HepG2 (cell line): Measurements from ENCODE around the gene OTUD7B. TPM values are rescaled to one million over a fixed set of nuclear protein-coding genes. Genes with fewer than 3 reads are reported as not detected.

ENCODE experiments used
- GLI4 ChIP-seq: sonication (generic); formaldehyde crosslinking; IDR thresholded peaks from 2 replicates; pipeline ENCODE4 v1.5.1; 2020; ENCODE audit warnings: missing genetic modification reagents, mild to moderate bottlenecking, moderate library complexity, borderline replicate concordance
- SRY ChIP-seq: sonication (generic); formaldehyde crosslinking; IDR thresholded peaks from 2 replicates; pipeline ENCODE4 v1.8.0; 2022; ENCODE audit warnings: mild to moderate bottlenecking, missing genetic modification reagents
- THAP9 ChIP-seq: sonication (generic); formaldehyde crosslinking; IDR thresholded peaks from 2 replicates; pipeline ENCODE4; 2020; ENCODE audit warnings: missing genetic modification reagents, mild to moderate bottlenecking, borderline replicate concordance
- ZNF234 ChIP-seq: sonication (generic); formaldehyde crosslinking; conservative IDR thresholded peaks from 2 replicates; pipeline ENCODE4 v1.5.1; 2020; ENCODE audit warnings: mild to moderate bottlenecking, missing genetic modification reagents
- ZNF407 ChIP-seq: sonication (generic); formaldehyde crosslinking; IDR thresholded peaks from one replicate; pipeline ENCODE4 v1.5.1; 2020; ENCODE audit warnings: mild to moderate bottlenecking, missing genetic modification reagents; ENCODE audit errors: not compliant biosample characterization
- ZNF414 ChIP-seq: sonication (generic); formaldehyde crosslinking; IDR thresholded peaks from 2 replicates; pipeline ENCODE4 v1.5.0; 2020; ENCODE audit warnings: missing genetic modification reagents
- ZNF619 ChIP-seq: sonication (generic); formaldehyde crosslinking; IDR thresholded peaks from 2 replicates; pipeline ENCODE4 v1.4.0; 2020; ENCODE audit warnings: mild to moderate bottlenecking, missing genetic modification reagents
- polyA plus RNA-seq, 8 experiments: library from polyadenylated mRNA; depleted of rRNA in 3 of 8; stranded (reverse) in 7 of 8; unstranded in 1 of 8; fragments of >200 nt; fragmentation: Illumina TruSeq in 4 of 8; extraction: Trizol in 4 of 8; gene quantifications; 2 replicates each; pipeline versions ENCODE4 v1.2.1 to v1.2.3, GENCODE V29; 2011 to 2016; ENCODE audit warnings: low read depth in 4 of 8, missing spikeins in 1 of 8, mixed read lengths in 1 of 8; ENCODE audit not compliant: insufficient read depth in 1 of 8
- total RNA-seq, 5 experiments: library from RNA; depleted of rRNA; stranded (reverse); fragments of >200 nt; fragmentation: Illumina TruSeq; extraction: Trizol; gene quantifications; 2 replicates each; pipeline ENCODE4 v1.2.3, GENCODE V29; 2016; ENCODE audit warnings: low read depth in 1 of 5
- TF ChIP-seq, protein P1 (sequence below): IDR thresholded peaks from 2 replicates; pipeline ENCODE4 v1.6.1; 2016

Gene OTUD7B
- total and polyA plus RNA-seq, 2 of the 13 experiments (the other 11 are each of a cell fraction or from before 2014, with no cell fraction given): 5.1 to 11.2 TPM

GRCh38 chr1:149916193-149916897, 94.2 kb downstream of the OTUD7B start (continued):
- TF ChIP-seq ZNF407 (no peak), THAP9 (no peak), ZNF234 (no peak), ZNF414 (CRISPR knock-in tag) (no peak), ZNF619 (CRISPR knock-in tag) (no peak), GLI4 (CRISPR knock-in tag) (no peak), SRY (CRISPR knock-in tag) (no peak)
- TF ChIP-seq, protein P1, sequence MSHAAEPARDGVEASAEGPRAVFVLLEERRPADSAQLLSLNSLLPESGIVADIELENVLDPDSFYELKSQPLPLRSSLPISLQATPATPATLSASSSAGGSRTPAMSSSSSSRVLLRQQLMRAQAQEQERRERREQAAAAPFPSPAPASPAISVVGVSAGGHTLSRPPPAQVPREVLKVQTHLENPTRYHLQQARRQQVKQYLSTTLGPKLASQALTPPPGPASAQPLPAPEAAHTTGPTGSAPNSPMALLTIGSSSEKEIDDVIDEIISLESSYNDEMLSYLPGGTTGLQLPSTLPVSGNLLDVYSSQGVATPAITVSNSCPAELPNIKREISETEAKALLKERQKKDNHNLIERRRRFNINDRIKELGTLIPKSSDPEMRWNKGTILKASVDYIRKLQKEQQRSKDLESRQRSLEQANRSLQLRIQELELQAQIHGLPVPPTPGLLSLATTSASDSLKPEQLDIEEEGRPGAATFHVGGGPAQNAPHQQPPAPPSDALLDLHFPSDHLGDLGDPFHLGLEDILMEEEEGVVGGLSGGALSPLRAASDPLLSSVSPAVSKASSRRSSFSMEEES (CRISPR knock-in tag): no peak
- TF ChIP-seq, all 625 proteins: peak for 0
